GM19351 (cell line): ENCODE data around the gene CEP89.
"Not testable (repeated sequence)": the region's sequence is repeated elsewhere in the genome, so short reads cannot be mapped to it uniquely, and the experiment has no call there.

Source experiments
- ATAC-seq: cut with Tn5 transposase; IDR thresholded peaks from one replicate; pipeline ENCODE4 v1.9.1; 2021; ENCODE audit warnings: mild to moderate bottlenecking, moderate library complexity; ENCODE audit not compliant: unreplicated experiment

Gene CEP89

DNA sequence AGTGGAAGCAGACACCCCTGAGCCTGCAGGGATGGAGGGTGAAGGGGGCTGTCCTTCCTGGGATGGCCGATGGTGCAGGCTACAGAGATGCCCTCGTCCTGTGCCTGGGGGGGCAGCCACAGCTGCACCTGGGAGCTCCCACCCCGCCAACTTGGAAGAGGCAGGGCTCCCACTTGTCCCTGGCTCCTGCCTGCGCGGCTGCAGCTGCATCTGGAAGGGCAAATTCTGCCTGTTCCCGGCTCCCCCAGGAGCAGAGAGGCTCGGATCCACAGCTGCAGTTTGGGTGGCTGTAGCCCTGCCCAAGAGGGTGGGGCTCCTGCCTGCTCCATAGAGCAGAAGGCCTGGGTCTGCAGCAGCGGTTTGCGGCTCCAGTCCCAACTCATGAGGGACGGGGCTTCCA, 2.2 kb downstream of the CEP89 start:
- ATAC-seq: no peak

DNA sequence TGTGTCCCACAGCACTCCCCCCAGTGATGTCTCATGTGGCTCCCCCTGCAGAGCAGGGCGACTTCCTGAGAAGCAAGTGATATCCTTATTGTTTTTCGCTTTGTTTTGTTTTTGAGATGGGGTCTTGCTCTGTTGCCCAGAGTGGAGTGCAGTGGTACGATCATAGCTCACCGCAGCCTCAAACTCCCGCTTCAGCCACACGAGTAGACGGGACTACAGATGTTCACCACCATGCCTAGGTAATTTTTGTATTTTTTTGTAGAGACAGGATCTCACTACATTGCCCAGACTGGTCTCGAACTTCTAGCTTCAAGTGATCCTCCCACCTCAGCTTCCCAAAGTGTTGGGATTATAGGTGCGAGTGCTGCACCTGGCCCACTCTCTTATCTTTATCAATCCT, 5.0 kb downstream of the CEP89 start:
- ATAC-seq: no peak

DNA sequence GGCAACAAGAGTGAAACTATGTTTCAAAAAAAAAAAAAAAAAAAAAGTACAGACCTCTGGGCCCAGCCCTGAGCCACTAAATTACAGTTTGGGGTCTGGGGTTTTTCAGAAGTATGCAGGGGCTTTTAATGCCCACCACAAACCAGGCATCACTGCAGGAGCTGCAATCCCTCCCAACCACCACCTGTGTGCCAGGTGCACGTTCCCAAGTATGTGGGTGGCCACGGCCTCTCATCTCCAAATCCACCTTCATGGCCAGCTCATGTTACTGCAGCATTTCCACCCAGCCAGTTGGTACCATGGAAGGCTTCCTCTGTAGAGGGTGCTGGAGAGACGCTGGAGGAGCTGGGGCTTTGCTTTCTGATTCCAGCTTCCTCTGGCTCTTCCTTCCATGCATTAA, 26.5 kb downstream of the CEP89 start:
- no peak for ATAC-seq

DNA sequence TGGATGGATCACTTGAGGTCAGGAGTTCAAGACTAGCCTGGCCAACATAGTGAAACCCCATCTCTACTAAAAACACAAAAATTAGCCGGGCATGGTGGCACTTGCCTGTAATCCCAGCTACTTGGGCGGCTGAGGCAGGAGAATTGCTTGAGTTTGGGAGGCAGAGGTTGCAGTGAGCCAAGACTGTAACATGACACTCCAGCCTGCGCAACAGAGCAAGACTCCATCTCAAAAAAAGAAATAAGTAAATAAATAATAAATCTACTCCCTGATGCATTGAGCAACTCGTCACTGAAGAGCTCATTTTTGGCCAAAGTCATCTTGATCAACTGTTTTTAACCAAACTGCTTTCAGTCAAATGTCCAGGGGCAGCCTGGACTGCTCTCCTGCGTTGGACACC, 30.5 kb downstream of the CEP89 start:
- ATAC-seq: not testable (repeated sequence)

DNA sequence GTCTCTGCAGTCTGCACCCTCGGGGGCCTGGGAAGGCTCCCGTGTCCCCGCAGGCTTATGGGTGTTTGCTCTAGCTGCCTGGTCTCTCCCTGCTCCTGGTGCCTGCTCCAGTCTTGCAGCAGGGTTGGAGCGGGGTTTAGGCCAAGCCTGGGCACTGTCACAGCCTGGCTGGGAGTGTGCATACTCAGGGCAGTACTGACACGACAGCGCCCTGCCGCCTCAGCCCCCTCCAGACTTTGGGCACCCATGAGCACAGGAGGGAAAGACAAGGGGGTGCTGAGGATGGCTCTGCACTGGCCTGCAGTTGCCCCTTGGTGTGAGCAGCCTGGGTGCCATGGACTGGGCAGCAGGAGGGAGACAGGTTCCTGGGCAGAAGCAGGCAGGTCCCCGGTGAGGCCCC, 35.7 kb downstream of the CEP89 start:
- no peak for ATAC-seq

DNA sequence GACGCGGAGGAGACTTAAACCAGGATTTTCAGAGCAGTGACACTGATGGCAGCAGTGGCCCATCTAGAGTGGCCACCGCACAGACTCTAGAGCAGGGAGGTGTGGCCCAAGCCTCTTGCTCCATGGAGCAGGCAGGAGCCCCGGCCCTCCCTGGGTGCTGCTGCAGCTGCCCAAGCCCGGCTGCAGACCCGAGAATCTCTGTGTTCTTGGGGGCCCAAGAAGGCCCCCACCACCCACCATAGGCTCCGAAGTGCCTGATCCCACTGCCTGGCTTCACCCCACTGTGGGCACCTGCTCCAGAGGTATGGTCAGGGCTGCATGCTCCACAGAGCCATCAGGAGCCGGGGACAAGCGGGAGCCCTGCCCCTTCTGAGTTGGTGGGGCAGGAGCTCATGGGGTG, 36.1 kb downstream of the CEP89 start:
- ATAC-seq: no peak

DNA sequence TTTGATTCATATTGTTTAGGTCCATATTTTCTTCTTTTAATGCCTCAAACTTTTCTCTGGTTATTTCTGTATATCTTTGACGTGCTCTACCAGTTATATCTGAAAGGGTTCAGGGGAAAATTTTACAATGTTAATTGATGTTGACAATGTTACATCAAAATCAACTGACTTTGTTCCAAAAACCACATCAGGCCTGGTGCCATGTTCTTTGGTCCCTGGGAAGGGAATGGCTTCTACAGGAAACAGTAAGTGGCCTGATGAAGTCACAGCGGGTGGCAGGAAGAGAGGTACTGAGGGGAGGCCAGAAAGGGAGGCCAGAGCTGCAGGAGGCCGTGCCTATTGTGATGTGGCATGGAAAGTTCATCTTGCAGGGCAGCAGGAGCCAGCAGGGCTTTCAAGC, 38.2 kb downstream of the CEP89 start:
- ATAC-seq: no peak

DNA sequence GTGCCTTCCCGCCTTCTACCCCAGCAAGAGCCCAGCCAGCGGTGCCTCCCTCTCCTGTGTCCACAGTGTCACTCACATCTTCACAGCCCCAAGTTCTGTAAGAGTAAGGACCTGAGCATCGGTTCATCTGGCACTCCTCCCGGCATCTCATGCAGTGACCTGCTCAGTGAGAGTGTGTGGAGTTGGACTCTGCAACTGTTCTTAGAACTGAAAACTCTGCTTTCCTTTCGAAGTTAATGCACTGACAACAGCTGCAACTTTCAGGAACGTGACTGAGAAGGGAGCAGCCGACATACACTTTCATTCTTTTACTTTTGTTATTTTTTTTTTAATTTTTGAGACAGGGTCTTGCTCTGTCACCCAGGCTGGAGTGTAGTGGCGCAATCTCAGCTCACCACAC, 41.2 kb downstream of the CEP89 start:
- ATAC-seq: no peak

DNA sequence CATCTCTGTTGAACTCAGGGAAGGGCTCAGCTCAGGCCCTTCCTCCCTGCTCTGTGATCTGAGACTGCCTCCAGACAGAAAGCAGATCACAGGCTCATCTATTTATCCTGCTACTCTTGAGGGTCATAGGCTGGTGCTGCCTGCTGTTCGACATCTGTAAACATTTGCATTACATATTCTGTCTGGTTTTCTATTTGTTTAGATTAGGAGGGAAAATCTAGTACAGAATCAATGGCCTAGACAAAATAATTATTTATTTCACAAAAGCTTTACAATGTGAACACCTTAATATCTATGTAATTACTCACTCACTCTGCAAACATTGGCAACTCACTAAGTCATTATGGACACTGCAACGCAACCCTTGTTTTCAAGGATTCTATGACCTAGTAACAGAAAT, 43.0 kb downstream of the CEP89 start:
- no peak for ATAC-seq

DNA sequence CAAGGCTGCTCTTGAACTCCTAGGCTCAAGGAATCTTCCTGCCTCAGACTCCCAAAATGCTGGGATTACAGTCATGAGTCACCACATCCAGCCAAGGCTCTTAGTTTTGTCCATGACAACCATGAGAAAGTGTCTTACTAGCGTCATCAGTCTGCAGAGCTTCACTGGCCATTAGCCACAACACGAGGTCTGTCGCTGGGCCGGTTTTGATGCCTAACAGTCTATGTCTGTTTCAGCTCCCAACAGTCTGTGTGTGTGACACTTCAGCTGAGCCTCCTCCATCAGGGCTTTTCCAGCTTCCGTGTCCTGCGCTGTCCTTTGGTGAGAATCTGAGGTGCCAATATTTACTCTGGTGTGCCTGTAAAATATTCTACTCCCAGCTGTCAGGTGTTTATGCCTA, 47.6 kb downstream of the CEP89 start:
- no peak for ATAC-seq

DNA sequence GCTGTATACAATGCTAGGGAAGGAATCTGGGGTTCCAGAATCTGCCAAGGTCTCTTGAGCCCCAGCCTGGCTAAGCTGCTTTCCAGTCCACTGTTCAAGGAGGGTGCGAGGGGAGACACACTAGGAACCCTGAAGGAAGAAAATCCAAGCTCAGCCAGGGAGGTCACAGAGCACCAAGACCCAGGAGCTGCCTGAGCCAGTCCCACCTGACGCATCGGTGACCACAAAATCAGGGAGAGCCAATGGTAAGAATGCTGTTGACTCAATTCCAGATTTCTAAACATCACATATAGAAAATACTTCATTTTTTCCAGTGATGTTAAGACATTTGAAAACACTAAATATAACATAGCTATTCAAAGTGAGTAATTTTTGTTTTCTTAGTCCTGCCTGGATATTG, 50.1 kb downstream of the CEP89 start:
- no peak for ATAC-seq

DNA sequence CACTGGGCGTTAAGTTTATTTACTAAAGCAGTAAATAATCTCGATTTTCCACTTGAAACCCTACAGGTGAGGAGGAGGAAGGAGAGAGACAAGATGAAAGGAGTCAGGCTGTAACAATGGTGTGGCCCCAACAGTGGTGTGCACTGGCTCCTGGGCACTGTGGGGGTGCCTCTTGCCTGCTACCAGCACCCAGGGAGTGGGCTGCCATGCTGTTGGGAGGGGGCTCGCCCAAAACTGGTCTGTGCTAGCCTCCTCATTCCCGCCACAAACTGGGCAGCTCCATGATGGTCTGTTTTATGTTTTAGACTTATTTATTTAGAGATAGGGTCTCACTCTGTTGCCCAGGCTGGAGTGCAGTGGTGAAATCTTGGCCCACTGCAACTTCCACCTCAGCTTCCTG, 52.4 kb downstream of the CEP89 start:
- ATAC-seq: no peak

DNA sequence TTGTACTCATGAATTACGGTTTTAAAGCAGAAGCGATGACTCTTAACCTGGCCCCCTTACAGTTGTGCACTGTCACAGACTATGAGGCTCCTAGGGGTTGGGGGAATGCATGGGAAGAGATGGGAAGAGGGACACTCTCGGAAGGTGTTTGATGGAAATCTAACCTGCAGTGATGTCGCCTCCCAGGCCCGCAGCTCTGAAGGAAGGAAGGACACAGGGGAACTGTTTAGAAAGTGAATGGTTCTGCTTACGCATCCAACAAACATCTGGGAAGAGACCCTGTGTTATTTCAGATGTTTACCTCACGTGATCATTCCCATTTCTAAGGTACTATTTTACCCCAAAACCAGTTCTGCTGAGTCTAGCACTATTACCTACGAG, 54.2 kb downstream of the CEP89 start:
- ATAC-seq: no peak

DNA sequence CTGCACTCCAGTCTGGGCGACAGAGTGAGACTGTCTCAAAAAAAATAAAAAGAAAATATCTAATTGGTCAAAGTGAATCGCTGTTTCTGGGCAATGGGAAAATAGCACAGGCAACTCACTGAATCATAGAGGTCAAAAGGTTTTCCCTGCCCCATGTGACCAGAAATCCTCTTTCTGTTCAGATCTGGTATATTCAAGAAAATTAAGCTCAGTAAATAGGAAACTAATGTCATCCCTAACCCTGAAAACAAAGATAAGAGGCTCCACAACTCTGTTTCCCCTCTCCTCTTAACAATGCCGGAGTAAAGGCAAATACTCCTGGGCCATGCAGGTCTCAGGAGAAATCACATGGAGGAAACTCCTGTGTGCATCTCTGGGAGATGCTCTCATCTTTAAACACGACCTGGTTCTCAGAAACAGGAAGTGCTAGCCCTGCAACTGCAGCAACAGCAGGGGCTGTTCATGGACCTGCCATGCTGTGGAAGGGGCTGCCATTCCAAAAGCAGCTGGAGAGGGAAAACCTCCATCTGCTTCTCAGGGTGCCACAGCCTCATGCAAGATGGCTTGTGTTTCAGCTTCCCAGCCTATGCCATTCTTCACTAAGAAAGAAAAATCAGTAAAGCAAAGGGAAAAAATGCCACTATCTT, 54.7 kb downstream of the CEP89 start:
- ATAC-seq: no peak

DNA sequence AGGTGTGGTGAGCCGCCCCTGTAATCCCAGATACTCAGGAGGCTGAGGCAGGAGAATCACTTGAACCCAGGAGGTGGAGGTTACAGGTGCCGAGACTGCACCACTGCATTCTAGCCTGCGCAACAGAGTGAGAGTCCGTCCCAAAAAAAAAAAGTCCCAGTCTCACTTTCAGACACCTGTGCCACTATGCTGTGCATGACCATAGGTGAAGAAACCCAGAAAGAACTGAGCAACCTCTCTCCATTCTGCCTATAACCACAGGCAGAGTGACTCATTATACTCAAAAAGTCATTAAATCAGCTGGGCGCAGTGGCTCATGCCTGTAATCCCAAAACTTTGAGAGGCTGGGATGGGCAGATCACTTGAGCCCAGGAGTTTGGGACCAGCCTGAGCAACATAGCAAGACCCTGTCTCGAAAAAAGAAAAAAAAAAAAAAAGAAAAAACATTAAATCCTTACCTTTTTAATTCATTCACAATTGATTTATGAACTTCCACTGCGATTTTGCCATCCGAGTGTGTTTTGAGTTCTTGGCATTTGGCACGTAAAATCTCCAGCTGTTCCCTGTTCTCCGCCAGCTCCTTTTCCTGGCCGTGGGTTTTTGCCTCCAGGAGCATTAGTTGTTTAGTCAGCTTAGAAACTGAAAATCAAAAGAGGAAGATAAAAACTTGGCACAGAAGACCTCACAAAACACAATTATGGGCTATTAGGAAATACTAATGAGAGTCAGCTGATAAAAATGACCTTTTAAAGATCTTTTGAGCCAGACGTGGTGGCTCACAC, 56.7 kb downstream of the CEP89 start:
- ATAC-seq: no peak

DNA sequence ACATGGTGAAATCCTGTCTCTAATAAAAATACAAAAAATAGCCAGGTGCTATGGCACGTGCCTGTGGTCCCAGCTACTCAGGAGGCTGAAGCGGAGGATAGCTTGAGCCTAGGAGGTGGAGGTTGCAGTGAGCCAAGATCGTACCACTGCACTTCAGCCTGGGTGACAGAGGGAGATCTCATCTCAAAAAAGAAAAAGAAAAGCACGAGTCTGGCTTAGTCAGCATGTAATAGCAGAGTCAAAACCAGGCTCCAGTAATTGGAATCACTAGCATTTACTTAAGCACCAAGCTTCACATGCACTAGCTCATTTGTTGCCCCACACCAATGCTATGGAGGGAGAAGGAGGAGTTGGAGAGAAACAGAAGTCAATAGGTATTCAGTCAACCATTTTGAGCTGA, 60.3 kb downstream of the CEP89 start:
- ATAC-seq: no peak

DNA sequence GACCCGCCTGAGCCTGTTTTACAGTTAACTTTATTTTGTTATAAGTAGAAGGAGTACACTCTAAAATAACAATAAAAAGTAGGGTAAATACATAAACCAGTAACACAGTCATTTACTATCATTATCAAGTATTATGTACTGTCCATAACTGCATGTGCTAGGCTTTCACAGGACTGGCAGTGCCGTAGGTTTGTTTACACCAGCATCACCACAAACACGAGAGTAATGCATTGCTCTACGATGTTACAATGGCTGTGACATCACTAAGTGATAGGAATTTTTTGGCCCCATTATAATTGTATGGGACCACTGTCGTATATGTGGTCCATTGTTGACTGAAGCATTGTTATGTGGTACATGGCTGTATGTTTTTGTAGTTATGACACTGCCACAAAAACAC, 60.9 kb downstream of the CEP89 start:
- no peak for ATAC-seq

DNA sequence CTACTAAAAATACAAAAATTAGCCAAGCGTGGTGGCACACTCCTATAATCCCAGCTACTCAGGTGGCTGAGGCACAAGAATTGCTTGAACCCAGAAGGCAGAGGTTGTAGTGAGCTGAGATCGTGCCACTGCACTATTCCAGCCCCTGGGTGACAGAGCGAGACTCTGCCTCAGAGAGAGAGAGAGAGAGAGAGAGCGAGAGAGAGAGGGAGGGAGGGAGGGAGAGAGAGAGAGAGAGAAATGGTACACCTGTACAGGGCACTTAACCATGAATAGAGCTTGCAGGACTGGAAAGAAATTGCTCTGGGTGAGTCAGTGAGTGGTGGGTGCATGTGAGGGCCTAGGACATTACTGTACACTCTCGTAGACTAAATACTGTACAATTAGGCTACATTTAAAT, 61.7 kb downstream of the CEP89 start:
- ATAC-seq: no peak

DNA sequence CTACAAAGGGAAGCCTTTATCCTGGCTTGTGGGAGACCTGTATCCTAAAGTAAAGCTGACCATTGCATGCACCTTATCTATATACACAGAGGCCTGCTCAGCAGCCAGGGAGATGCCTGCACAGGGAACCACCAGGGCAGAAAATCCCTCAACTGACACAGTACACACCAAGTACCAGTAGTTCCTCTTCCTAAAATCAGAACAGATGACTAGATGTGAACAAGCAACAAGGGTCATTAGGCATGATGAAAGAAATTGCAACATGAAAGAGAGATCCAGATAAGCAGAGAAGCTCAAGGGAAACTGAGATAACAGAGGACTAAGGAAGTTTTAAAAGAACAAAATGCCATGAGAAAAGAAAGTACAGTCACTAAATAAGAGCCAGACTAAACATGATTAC, 62.5 kb downstream of the CEP89 start:
- ATAC-seq: no peak

DNA sequence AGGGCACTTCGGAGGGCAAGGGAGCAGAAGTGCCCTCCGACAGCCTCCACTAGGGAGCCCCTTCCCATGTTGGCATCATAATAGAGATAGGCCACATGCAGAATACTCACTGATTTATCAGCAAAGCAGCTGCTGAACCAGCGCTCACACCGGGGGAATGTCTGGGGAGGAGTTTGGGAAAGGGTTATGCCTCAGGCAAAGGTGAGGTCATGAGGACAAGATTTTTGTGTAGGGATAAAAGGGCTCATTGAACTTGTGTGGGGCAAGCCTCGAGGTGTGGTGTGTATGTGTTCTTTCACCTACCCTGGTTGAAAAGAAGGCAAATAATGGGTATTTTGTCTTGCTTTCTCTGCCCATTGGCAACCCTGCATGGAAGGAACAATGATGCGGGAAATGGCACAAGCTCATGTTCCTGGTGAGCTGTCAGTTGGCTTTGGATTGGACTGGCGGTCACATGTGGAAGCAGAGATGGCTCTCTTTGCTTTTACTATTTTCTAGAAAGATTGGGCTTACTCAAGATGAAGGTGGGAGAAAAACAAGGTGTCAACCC, 63.0 kb downstream of the CEP89 start:
- ATAC-seq: no peak

DNA sequence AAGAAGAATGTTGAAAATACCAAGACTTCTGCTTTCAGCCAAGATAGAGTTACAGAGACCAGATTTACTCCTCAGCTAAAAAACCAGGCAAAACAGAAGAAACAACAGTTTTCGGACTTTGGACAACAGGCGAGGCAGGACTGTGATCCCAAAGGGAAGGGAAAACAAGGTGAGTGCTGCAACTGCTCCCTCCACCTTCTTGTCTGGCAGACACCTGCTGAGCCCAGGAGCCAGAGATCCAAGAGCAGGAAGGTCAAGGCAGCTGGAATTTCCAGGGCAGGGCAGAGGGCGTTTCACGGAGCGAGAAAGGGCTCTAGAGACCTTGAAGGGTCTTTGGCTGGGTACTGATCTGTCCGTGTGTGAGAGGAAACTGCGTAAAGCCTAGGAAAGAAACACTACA, 69.3 kb downstream of the CEP89 start:
- ATAC-seq: no peak

DNA sequence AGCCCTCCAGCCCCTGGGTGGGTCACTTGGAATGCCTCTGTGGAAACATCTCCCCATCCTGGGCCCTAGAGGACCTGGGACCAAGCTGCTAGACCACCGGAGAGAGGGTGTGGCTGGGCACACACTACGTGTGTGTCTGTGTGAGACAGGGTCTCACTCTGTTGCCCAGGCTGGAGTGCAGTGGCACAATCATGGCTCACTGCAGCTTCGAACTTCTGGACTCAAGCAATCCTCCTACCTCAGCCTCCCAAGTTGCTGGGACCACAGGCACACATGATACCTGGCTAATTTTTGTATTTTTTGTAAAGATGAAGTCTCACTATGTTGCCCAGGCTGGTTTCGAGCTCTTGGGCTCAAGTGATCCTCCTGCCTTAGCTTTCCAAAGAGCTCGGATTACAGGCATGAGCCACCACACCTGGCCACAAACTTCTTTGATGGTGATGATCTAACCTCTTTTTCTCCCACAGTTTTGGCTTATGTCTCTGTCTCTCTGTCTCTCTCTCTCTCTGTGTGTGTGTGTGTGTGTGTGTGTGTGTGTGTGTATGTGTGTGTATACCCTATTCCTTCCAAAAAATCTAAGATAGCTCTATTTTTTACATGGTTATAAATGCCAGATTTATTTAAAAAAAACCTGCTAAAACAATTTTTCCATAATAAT, 70.1 kb downstream of the CEP89 start:
- ATAC-seq: no peak
